C4-2B (cell line): ENCODE measurements around the gene TRRAP.

Experiments used
- CTCF ChIP-seq: fragments of 450-650 bp; conservative IDR thresholded peaks from 2 replicates; pipeline ENCODE4 v1.5.1; 2017; ENCODE audit warnings: mild to moderate bottlenecking
- ZFX ChIP-seq: fragments of 450-650 bp; IDR thresholded peaks from 2 replicates; pipeline ENCODE4 v1.6.1; 2017

GRCh38 chr7:98868450-98868849 lies 9.9 kb upstream of the TRRAP start:
- TF ChIP-seq CTCF (no peak), ZFX (no peak)
